ENCODE results near the gene SLC9B2.
A peak's percentile ranks its signal among the peaks of the same experiment; 100 is the strongest.
"Not testable (repeated sequence)": the region's sequence is repeated elsewhere in the genome, so short reads cannot be mapped to it uniquely, and the experiment has no call there.

SLC9B2 gene

DNA sequence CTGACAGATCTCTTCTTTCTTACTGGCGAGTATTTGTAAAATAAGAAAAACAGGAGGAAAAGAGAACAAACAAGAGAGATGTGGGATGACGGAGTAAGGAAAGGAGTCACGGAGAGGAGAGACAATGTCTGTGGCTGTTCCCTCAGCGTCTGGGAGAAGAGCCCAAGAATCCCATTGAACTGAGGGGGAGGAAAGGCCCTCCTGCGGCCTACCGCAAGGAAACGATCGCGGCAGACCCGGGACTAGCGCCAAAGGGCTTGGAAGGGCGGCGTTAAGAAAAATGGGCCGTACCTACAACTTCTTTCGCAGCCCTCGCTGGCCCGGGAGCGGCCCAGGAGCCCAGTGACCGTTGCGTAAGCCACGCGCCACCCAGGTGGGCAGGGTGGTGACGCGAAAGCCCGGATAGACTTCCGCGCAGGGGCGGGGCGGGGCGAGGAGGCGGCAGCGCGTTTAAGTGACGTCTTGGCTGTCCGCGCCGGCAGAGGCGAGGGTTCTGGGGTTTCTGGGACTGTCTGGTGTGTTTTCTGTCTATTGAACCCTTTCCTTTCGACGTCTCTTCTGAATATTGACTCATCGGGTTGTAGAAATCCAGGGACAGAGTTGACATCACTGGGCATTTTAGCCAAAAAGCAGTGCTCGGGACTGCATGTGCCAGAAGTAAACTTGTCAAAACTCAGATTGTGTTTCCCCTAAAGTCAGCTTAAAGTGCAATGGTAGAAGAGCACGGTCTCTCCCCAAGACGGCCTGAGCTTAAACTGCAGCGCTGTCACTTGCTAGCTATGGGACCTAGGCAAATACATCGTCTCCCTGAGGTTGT lies 57.0 kb downstream of the SLC9B2 start, which contains the start of gene SLC9B1:
Gene SLC9B1, minus strand, starts transcription at position 398 of the 817 bp plus-strand sequence. CDS start 27,994 bp downstream, outside the sequence.
- DNase-seq (ENCODE audit: low read depth in 2 of 2) = peak; percentile 92 to 95

DNA sequence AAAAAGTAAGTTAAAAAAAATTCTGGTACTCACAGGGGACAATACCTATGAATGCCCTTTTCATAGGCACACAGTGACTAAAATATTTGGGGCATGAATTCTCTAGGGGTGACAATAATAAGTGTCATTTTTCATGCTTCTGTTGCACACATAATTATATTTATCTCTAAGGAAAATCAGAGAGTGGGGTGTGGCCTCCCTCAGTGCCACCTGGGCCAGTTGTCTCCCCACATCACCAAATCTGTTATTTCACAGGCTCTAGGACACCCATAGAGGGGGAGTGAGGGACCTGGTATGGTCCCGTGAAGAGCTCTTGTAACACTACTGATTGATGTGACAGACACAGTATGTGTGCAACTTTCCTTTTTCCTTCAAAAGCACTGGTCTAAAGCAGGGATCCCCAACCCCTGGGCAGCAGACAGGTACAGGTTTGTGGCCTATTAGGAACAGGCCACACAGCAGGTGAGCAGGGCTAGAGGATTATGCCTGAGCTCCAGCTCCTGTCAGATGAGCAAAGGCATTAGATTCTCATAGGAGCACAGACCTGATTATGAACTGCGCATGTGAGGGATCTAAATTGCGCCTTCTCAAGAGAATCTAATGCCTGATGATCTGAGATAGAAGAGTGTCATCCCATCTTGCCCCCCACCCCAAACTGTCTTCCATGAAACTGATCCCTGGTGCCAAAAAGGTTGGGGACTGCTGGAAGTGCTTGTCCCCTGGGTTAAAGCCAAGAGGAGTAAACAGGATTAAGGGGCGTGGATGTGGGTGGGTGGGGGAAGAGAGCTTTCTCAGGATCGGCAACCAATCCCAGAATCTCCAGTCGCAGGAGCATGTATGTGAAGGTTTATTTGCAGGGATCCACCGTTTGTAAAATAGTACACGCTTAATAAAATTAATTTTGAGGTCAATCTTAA lies 57.9 kb downstream of the SLC9B2 start:
- no peak for DNase-seq (ENCODE audit: low read depth in 2 of 2)

DNA sequence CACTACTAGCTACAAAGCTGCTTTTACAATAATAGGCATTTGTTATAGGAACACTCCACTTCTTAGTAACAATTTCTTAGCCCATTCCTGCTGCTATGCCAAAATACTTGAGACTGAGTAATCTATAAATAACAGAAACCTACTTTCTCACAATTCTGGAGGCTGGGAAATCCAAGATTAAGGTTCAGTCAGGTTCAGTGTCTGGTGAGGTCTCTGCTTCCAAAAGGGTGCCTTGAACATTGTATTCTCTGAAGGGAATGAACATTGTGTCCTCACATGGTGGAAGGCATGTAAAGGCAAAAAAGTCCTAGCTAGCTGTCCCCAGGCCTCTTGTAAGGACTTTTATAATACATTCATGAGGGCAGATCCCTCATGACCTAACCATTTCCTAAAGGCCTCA lies 64.0 kb downstream of the SLC9B2 start:
- no peak for DNase-seq (ENCODE audit: low read depth in 2 of 2)

DNA sequence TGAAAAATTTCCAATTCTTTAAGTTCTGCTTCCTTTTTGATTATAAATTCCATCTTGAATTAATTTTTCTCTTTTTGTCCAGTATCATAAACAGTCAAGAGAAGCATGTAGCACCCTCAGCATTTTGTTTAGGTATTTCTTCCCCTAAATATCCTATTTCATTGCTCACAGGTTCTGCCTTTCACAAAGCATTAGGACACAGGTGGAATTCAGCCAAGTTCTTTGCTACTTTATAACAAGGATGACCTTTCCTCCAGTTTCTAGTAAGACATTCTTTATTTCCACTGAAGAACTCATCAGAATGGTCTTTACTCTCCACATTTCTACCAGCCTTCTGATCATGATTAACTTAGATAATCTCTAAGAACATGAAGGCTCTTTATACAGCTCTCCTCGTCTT lies 64.5 kb downstream of the SLC9B2 start:
- no peak for DNase-seq (ENCODE audit: low read depth in 2 of 2)

DNA sequence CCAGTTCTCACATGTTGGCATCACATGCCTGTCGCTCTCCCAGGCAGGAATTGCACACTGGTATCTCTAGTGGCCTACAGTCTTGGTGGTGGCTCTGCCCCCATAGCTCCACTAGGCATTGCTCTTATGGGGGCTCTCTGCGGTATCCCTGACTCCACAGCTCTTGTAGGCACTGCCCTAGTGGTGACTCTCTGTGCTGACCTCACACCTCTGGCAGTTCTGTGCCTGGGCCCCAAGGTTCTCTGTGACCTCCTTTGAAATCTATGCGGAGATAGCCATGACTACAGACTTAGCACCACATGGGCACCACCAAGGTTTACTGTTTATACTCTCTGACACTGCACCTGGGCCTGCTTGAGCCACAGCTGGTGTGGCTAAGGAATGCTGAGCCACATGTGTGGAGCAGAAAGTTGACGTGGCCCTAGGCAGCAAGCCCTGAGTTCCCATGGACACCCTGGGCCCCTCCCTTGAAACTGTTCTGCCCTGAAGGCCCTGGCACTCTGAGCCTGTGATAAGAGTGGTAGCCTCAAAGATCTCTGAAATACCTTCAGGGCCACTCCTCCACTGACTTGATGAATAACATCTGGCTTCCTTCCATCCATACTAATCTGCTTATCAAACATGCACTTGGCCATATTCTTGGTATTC lies 65.1 kb downstream of the SLC9B2 start:
- DNase-seq (ENCODE audit: low read depth in 2 of 2) = no peak

DNA sequence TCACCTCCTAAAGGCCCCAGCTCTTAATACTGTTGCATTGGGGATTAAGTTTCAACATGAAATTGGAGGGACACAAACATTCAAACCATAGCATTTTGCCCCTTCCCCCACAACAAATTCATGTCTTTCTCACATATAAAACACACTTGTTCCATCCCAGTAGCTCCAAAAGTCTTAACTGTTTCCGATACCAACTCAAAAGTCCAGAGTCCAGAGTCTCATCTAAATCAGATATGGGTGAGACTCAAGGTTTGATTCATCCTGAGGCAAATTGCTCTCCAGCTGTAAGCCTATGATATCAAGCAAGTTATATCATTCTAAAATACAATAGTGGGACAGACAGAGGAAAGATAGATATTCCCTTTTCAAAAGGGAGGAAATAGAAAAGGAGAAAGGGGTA lies 65.8 kb downstream of the SLC9B2 start:
- no peak for DNase-seq (ENCODE audit: low read depth in 2 of 2)

DNA sequence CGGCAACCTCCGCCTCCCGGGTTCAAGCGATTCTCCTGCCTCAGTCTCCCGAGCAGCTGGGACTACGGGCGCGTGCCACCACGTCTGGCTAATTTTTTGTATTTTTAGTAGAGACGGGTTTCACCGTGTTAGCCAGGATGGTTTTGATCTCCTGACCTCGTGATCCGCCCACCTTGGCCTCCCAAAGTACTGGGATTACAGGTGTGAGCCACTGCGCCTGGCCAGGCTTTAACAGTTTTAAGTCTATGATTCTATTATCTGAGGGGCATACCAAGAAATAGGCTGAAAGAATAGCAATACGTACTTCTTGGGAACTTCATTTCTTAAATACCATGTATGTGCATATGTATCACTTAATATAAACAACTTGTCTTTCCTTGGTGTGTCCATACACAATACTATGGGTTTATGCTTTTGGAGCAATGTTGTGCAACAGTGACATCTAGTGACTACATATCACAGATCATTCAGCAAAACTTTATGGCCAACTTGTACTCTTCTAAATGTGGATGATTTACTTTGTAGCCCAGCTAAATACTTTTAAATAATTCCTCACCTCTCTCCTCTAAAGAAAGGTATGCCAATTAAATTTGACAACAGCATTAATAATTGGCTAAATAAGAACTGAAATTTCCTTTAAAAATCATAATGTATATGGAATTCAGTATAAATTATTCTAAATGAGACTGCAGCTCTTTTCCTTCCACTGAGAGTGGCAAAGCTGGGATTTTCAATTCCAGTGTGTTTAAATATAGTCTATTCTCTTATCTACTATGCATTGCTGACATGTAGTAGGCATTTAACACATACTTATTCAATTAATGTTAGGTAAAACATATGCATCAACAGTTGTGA lies 67.5 kb downstream of the SLC9B2 start:
- no peak for DNase-seq (ENCODE audit: low read depth in 2 of 2)

DNA sequence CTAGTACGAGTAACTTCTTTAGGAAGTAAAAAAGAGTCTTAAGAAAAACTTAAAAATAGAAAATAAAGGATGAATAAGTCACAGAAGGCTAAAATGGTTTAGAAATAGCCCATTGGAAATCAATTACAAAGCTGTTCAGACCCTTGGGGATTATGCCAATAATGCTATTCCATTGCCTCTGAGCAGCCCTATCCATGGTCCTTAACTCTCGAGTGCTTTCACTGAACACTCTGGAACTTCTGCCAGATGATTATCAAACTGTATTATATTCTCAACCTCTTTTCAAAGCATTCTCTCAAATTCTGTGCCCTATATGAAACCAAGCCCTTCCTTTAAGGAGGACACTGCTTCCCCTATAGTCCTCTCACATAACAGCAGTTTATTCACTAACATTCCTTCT lies 74.0 kb downstream of the SLC9B2 start:
- no peak for DNase-seq (ENCODE audit: low read depth in 2 of 2)

DNA sequence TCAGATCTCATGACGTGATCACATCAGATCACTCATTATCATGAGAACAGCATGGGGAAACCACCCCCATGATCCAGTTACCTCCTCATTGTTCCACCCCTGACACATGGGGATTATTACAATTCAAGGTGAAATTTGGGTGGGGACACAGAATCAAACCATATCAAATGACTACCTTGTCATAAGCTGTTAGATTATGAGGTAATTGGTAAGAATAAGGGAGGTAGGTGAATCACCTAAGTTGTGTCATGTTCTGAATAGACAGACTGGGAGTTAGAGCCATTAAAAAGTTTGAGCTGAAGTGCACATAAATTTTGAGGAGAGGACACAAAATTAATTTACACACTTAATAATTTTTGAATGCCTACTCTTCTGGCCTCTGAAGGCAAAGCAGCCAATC lies 81.8 kb downstream of the SLC9B2 start:
- DNase-seq (ENCODE audit: low read depth in 2 of 2) = no peak

DNA sequence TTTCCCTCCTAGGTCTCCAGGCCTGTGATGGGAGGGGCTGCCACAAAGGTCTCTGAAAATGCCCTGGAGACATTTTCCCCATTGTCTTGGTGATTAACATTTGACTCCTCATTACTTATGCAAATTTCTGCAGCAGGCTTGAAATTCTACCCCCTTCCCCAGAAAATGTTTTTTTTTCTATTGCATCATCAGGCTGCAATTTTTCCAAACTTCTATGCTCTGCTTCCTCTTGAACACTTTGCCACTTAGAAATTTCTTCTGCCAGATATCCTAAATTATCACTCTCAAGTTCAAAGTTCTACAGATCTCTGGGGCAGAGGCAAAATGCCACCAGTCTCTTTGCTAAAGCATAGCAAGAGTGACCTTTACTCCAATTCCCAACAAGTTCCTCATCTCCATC lies 82.6 kb downstream of the SLC9B2 start:
- not testable (repeated sequence) for DNase-seq (ENCODE audit: low read depth in 2 of 2)

DNA sequence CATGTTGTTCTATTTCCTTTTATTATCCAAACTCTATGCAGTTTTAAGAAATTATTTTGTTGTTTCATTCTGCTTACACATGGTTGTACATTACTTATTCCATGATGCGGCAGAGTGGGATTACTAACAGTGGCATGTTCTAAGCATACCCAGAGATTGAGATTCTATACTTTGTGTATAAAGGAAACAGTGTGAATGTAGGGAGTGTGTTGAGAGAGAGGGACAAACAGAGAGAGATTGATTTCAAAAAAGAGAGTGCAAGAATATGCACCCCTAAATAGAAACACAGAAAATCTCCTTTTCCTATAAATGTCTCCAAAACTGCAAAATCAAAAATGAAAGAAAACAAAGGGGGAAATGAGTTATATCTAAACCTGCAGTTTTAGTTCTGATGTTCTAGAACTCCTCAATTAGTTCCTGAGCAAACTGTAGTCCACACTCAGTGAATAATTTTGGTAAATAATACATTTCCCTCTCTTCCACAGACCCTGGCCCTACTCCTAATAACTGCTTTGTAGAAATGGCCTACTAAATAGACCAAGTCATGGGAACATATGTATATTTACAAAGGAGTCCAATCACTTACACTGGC lies 88.0 kb downstream of the SLC9B2 start:
- no peak for DNase-seq (ENCODE audit: low read depth in 2 of 2)

DNA sequence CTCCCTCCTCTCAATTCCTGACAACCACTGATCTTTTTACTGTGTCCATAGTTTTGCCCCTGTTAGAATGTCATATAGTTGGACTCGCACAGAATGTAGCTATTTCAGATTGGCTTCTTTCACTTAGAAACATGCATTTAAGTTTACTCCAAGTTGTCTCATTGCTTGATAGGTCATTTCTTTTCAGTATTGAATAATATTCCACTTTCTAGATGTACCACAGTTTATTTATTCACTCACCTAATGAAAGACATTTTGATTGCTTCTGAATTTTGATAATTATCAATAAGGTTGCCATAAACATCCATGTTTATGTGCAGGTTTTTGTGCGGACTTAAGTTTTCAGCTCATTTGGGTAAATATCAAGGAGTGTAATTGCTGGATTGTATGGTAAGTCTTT lies 95.6 kb downstream of the SLC9B2 start:
- no peak for DNase-seq (ENCODE audit: low read depth in 2 of 2)
